ENCODE data around the gene PRDM16.

The PRDM16 gene

GRCh38 chr1:3364983-3365382, 296.0 kb downstream of the PRDM16 start:
- Histone ChIP-seq H3K79me1 (replicated peaks; ENCODE audit: low read length, poor library complexity, severe bottlenecking) (no peaks in the 10 kb centered on the region), H2AFZ (ENCODE audit: low read depth, low read length) (no peak overlapping the region), H3K27ac (ENCODE audit: low read length, poor library complexity, severe bottlenecking) (no peak overlapping the region), H3K27me3 (ENCODE audit: control insufficient read depth in 1 of 2, insufficient read depth in 1 of 2, low read length in 2 of 2) (peaks cover 2 to 85% of the 10 kb centered on the region in 2 experiments), H2BK5ac (ENCODE audit: low read depth, low read length, poor library complexity, severe bottlenecking) (no peak overlapping the region), H4K8ac (ENCODE audit: low read length) (no peak overlapping the region), H3K4me2 (ENCODE audit: low read length, poor library complexity, severe bottlenecking) (no peak overlapping the region), H2BK15ac (ENCODE audit: low read depth, poor library complexity, severe bottlenecking) (no peak overlapping the region), H4K91ac (ENCODE audit: low read length) (no peak overlapping the region), H3K9me3 (ENCODE audit: control insufficient read depth, low read length) (no peaks in the 10 kb centered on the region), H3K14ac (ENCODE audit: low read length in 2 of 2) (no peak overlapping the region), H3K36me3 (ENCODE audit: control insufficient read depth in 1 of 2, insufficient read depth in 2 of 2, low read depth in 1 of 2, low read length in 2 of 2) (no peaks in the 10 kb centered on the region), H3K23ac (ENCODE audit: low read length in 2 of 2) (no peak overlapping the region), H3K4ac (ENCODE audit: low read depth in 1 of 2, low read length in 2 of 2) (no peak overlapping the region), H2BK120ac (ENCODE audit: low read depth, low read length) (no peak overlapping the region), H2BK12ac (ENCODE audit: low read length in 2 of 2) (no peak overlapping the region), H3K4me3 (ENCODE audit: insufficient read depth in 1 of 2, low read depth in 1 of 2, low read length in 2 of 2) (no peak overlapping the region), H3K18ac (ENCODE audit: low read depth in 1 of 2, low read length in 2 of 2) (no peak overlapping the region), H2AK5ac (ENCODE audit: low read length, severe bottlenecking) (no peak overlapping the region), H3K9ac (ENCODE audit: low read length) (no peak overlapping the region), H3K4me1 (ENCODE audit: control insufficient read depth, insufficient read depth, low read depth, low read length) (peaks cover 6% of the 10 kb centered on the region)
- WGBS = 86% methylated on average over 2 of the region's 11 CpGs
- DNase-seq = no peak

- Histone ChIP-seq H3K18ac (ENCODE audit: low read depth in 1 of 2, low read length in 2 of 2) (no peak overlapping the region), H3K4me2 (ENCODE audit: low read length, poor library complexity, severe bottlenecking) (no peak overlapping the region), H3K27ac (ENCODE audit: low read length, poor library complexity, severe bottlenecking) (no peak overlapping the region), H2AFZ (ENCODE audit: low read depth, low read length) (no peak overlapping the region), H3K4me1 (ENCODE audit: control insufficient read depth, insufficient read depth, low read depth, low read length) (peaks cover 6% of the 10 kb centered on the region), H3K4ac (ENCODE audit: low read depth in 1 of 2, low read length in 2 of 2) (no peak overlapping the region), H3K9ac (ENCODE audit: low read length) (peak overlapping the region; percentile 54), H3K36me3 (ENCODE audit: control insufficient read depth in 1 of 2, insufficient read depth in 2 of 2, low read depth in 1 of 2, low read length in 2 of 2) (no peaks in the 10 kb centered on the region), H3K9me3 (ENCODE audit: control insufficient read depth, low read length) (no peaks in the 10 kb centered on the region), H3K79me1 (replicated peaks; ENCODE audit: low read length, poor library complexity, severe bottlenecking) (no peaks in the 10 kb centered on the region), H4K8ac (ENCODE audit: low read length) (no peak overlapping the region), H3K23ac (ENCODE audit: low read length in 2 of 2) (no peak overlapping the region), H3K14ac (ENCODE audit: low read length in 2 of 2) (no peak overlapping the region), H3K4me3 (ENCODE audit: insufficient read depth in 1 of 2, low read depth in 1 of 2, low read length in 2 of 2) (peak overlapping the region in 1 of 2 experiments; percentile 46), H2BK12ac (ENCODE audit: low read length in 2 of 2) (no peak overlapping the region), H2BK15ac (ENCODE audit: low read depth, poor library complexity, severe bottlenecking) (no peak overlapping the region), H2AK5ac (ENCODE audit: low read length, severe bottlenecking) (no peak overlapping the region), H2BK5ac (ENCODE audit: low read depth, low read length, poor library complexity, severe bottlenecking) (no peak overlapping the region), H4K91ac (ENCODE audit: low read length) (peak overlapping the region; percentile 57), H2BK120ac (ENCODE audit: low read depth, low read length) (no peak overlapping the region), H3K27me3 (ENCODE audit: control insufficient read depth in 1 of 2, insufficient read depth in 1 of 2, low read length in 2 of 2) (peaks cover 0 to 79% of the 10 kb centered on the region in 2 experiments)
- no peak for DNase-seq
- WGBS = 53% methylated on average over 22 of the region's 22 CpGs
Measured at GRCh38 chr1:3365523-3366125, 296.6 kb downstream of the PRDM16 start.

GRCh38 chr1:3366126-3367051, 297.4 kb downstream of the PRDM16 start:
- Histone ChIP-seq H2BK120ac (ENCODE audit: low read depth, low read length) (no peak overlapping the region), H3K23ac (ENCODE audit: low read length in 2 of 2) (no peak overlapping the region), H3K27ac (ENCODE audit: low read length, poor library complexity, severe bottlenecking) (no peak overlapping the region), H3K18ac (ENCODE audit: low read depth in 1 of 2, low read length in 2 of 2) (no peak overlapping the region), H3K4me3 (ENCODE audit: insufficient read depth in 1 of 2, low read depth in 1 of 2, low read length in 2 of 2) (peak overlapping the region in 1 of 2 experiments; percentile 46), H2BK15ac (ENCODE audit: low read depth, poor library complexity, severe bottlenecking) (no peak overlapping the region), H3K9ac (ENCODE audit: low read length) (peak overlapping the region; percentile 54), H3K27me3 (ENCODE audit: control insufficient read depth in 1 of 2, insufficient read depth in 1 of 2, low read length in 2 of 2) (peaks cover 0 to 75% of the 10 kb centered on the region in 2 experiments), H3K4me2 (ENCODE audit: low read length, poor library complexity, severe bottlenecking) (no peak overlapping the region), H2AK5ac (ENCODE audit: low read length, severe bottlenecking) (no peak overlapping the region), H4K8ac (ENCODE audit: low read length) (no peak overlapping the region), H2AFZ (ENCODE audit: low read depth, low read length) (no peak overlapping the region), H2BK12ac (ENCODE audit: low read length in 2 of 2) (no peak overlapping the region), H3K36me3 (ENCODE audit: control insufficient read depth in 1 of 2, insufficient read depth in 2 of 2, low read depth in 1 of 2, low read length in 2 of 2) (no peaks in the 10 kb centered on the region), H3K4me1 (ENCODE audit: control insufficient read depth, insufficient read depth, low read depth, low read length) (peaks cover 6% of the 10 kb centered on the region), H3K14ac (ENCODE audit: low read length in 2 of 2) (no peak overlapping the region), H2BK5ac (ENCODE audit: low read depth, low read length, poor library complexity, severe bottlenecking) (no peak overlapping the region), H3K9me3 (ENCODE audit: control insufficient read depth, low read length) (no peaks in the 10 kb centered on the region), H4K91ac (ENCODE audit: low read length) (no peak overlapping the region), H3K4ac (ENCODE audit: low read depth in 1 of 2, low read length in 2 of 2) (no peak overlapping the region), H3K79me1 (replicated peaks; ENCODE audit: low read length, poor library complexity, severe bottlenecking) (no peaks in the 10 kb centered on the region)
- WGBS = 91% methylated on average over 39 of the region's 42 CpGs
- DNase-seq = no peak

- no peak overlapping the region for H4K8ac ChIP-seq (ENCODE audit: low read length)
- H2BK15ac ChIP-seq (ENCODE audit: low read depth, poor library complexity, severe bottlenecking) = no peak overlapping the region
- no peak overlapping the region for H3K27ac ChIP-seq (ENCODE audit: low read length, poor library complexity, severe bottlenecking)
- no peak overlapping the region for H2BK12ac ChIP-seq (ENCODE audit: low read length in 2 of 2)
- no peak overlapping the region for H4K91ac ChIP-seq (ENCODE audit: low read length)
- H2AFZ ChIP-seq (ENCODE audit: low read depth, low read length) = no peak overlapping the region
- H3K18ac ChIP-seq (ENCODE audit: low read depth in 1 of 2, low read length in 2 of 2) = no peak overlapping the region
- no peak overlapping the region for H3K14ac ChIP-seq (ENCODE audit: low read length in 2 of 2)
- H3K36me3 ChIP-seq (ENCODE audit: control insufficient read depth in 1 of 2, insufficient read depth in 2 of 2, low read depth in 1 of 2, low read length in 2 of 2) = no peaks in the 10 kb centered on the region
- peaks cover 0 to 73% of the 10 kb centered on the region in 2 experiments for H3K27me3 ChIP-seq (ENCODE audit: control insufficient read depth in 1 of 2, insufficient read depth in 1 of 2, low read length in 2 of 2)
- WGBS = 86% methylated on average over 11 of the region's 11 CpGs
- peaks cover 6% of the 10 kb centered on the region for H3K4me1 ChIP-seq (ENCODE audit: control insufficient read depth, insufficient read depth, low read depth, low read length)
- H2AK5ac ChIP-seq (ENCODE audit: low read length, severe bottlenecking) = no peak overlapping the region
- no peak for DNase-seq
- H3K9ac ChIP-seq (ENCODE audit: low read length) = no peak overlapping the region
- no peaks in the 10 kb centered on the region for H3K9me3 ChIP-seq (ENCODE audit: control insufficient read depth, low read length)
- H3K4ac ChIP-seq (ENCODE audit: low read depth in 1 of 2, low read length in 2 of 2) = no peak overlapping the region
- no peak overlapping the region for H3K4me3 ChIP-seq (ENCODE audit: insufficient read depth in 1 of 2, low read depth in 1 of 2, low read length in 2 of 2)
- H3K23ac ChIP-seq (ENCODE audit: low read length in 2 of 2) = no peak overlapping the region
- H3K79me1 ChIP-seq (replicated peaks; ENCODE audit: low read length, poor library complexity, severe bottlenecking) = no peaks in the 10 kb centered on the region
- no peak overlapping the region for H2BK5ac ChIP-seq (ENCODE audit: low read depth, low read length, poor library complexity, severe bottlenecking)
- H2BK120ac ChIP-seq (ENCODE audit: low read depth, low read length) = no peak overlapping the region
- H3K4me2 ChIP-seq (ENCODE audit: low read length, poor library complexity, severe bottlenecking) = no peak overlapping the region
Measured at GRCh38 chr1:3367376-3367775, 298.4 kb downstream of the PRDM16 start.
